ENCODE measurements around the gene PITPNC1. TPM values are rescaled to one million over a fixed set of nuclear protein-coding genes. Genes with fewer than 3 reads are reported as not detected.

The PITPNC1 gene
- total and polyA plus RNA-seq, 2 donors (not counting 1 experiment from before 2014, with no cell fraction given) = 5.8 to 7.1 TPM

DNA sequence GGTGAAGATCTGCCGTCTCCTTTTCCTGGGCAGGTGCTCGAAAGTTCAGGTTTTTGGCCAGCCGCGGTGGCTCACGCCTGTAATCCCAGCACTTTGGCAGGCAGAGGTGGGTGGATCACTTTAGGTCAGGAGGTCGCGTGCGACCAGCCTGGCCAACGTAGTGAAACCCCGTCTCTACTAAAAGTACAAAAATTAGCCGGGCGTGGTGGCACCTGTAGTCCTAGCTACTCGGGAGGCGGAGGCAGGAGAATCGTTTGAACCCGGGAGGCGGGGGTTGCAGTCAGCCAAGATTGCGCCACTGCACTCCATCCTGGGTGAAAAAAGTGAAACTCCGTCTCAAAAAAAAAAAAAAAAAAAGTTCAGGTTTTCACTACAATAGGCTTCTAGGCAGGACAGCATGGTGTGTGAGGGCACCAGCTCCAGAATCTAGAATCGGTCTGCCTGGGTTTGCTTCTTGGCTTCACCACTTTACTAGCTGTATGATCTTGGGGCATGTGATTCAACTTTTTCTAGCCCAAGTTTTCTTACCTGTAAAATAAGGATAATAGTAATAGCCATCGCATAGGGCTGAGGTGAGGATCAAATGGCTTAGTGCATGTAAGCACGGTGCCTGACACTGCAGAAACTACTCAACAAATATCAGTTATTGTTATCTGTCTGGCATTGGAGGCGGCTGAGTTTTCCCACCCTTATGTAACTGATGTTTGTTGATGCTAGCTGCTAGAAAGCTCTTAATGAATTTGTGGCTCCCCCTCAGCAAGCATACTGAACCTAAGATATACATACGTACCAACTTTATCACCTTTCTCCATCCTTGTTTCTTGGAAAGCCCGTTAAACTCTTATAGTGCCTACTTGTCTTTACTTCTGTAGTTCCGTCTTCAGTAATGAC lies 12.0 kb upstream of the PITPNC1 start:
- no peak for DNase-seq (ENCODE audit: low read depth in 2 of 2)
- Histone ChIP-seq H3K9me3 (ENCODE audit: control insufficient read depth, insufficient read depth, low read depth, low read length) (no peaks in the 10 kb centered on the region), H3K9ac (ENCODE audit: insufficient read depth, low read length) (peak overlapping the region; percentile 100), H4K20me1 (ENCODE audit: control insufficient read depth, extremely low read depth, insufficient read depth, low read length) (no peaks in the 10 kb centered on the region), H3K27ac (ENCODE audit: insufficient read depth, low read length) (peak overlapping the region; percentile 99), H3K4me1 (ENCODE audit: control insufficient read depth, extremely low read depth, insufficient read depth, low read length) (peaks cover 12% of the 10 kb centered on the region), H3K27me3 (ENCODE audit: control insufficient read depth, insufficient read depth, low read length) (no peaks in the 10 kb centered on the region), H3K4me3 (replicated peaks in 1 of 4; ENCODE audit: control extremely low read depth in 1 of 4, insufficient read depth in 1 of 4, low read depth in 3 of 4, low read length in 4 of 4) (peak overlapping the region; percentile 94 to 100 (median 98)), H3K36me3 (ENCODE audit: control insufficient read depth, insufficient read depth, low read length) (no peaks in the 10 kb centered on the region), H3K79me2 (ENCODE audit: control insufficient read depth, insufficient read depth, low read length) (peaks cover 63% of the 10 kb centered on the region), H3K4me2 (ENCODE audit: extremely low read depth, insufficient read depth, low read length) (peak overlapping the region; percentile 92), H2AFZ (ENCODE audit: low read length) (no peak overlapping the region)
- no peak for TF ChIP-seq EZH2 (IDR thresholded peaks at IDR 0.05; ENCODE audit: low read length, missing control alignments)
- TF ChIP-seq, protein P1, sequence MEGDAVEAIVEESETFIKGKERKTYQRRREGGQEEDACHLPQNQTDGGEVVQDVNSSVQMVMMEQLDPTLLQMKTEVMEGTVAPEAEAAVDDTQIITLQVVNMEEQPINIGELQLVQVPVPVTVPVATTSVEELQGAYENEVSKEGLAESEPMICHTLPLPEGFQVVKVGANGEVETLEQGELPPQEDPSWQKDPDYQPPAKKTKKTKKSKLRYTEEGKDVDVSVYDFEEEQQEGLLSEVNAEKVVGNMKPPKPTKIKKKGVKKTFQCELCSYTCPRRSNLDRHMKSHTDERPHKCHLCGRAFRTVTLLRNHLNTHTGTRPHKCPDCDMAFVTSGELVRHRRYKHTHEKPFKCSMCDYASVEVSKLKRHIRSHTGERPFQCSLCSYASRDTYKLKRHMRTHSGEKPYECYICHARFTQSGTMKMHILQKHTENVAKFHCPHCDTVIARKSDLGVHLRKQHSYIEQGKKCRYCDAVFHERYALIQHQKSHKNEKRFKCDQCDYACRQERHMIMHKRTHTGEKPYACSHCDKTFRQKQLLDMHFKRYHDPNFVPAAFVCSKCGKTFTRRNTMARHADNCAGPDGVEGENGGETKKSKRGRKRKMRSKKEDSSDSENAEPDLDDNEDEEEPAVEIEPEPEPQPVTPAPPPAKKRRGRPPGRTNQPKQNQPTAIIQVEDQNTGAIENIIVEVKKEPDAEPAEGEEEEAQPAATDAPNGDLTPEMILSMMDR (conservative IDR thresholded peaks at IDR 0.05 in 1 of 2, IDR thresholded peaks at IDR 0.05 in 1 of 2; ENCODE audit: low read depth in 1 of 2, low read length in 2 of 2) = no peak

- peak overlapping the region; percentile 99 for H3K27ac ChIP-seq (ENCODE audit: insufficient read depth, low read length)
- H3K9ac ChIP-seq (ENCODE audit: insufficient read depth, low read length) = peak overlapping the region; percentile 100
- H3K36me3 ChIP-seq (ENCODE audit: control insufficient read depth, insufficient read depth, low read length) = no peaks in the 10 kb centered on the region
- H4K20me1 ChIP-seq (ENCODE audit: control insufficient read depth, extremely low read depth, insufficient read depth, low read length) = no peaks in the 10 kb centered on the region
- peak overlapping the region; percentile 92 for H3K4me2 ChIP-seq (ENCODE audit: extremely low read depth, insufficient read depth, low read length)
- H3K4me3 ChIP-seq (replicated peaks in 1 of 4; ENCODE audit: control extremely low read depth in 1 of 4, insufficient read depth in 1 of 4, low read depth in 3 of 4, low read length in 4 of 4) = peak overlapping the region; percentile 94 to 100 (median 98)
- peaks cover 56% of the 10 kb centered on the region for H3K79me2 ChIP-seq (ENCODE audit: control insufficient read depth, insufficient read depth, low read length)
- H3K27me3 ChIP-seq (ENCODE audit: control insufficient read depth, insufficient read depth, low read length) = no peaks in the 10 kb centered on the region
- H2AFZ ChIP-seq (ENCODE audit: low read length) = no peak overlapping the region
- no peaks in the 10 kb centered on the region for H3K9me3 ChIP-seq (ENCODE audit: control insufficient read depth, insufficient read depth, low read depth, low read length)
- DNase-seq (ENCODE audit: low read depth in 2 of 2) = peak; percentile 71 to 80
- TF ChIP-seq EZH2 (IDR thresholded peaks at IDR 0.05; ENCODE audit: low read length, missing control alignments) = no peak
- TF ChIP-seq, protein P1 (conservative IDR thresholded peaks at IDR 0.05 in 1 of 2, IDR thresholded peaks at IDR 0.05 in 1 of 2; ENCODE audit: low read depth in 1 of 2, low read length in 2 of 2) = no peak
- H3K4me1 ChIP-seq (ENCODE audit: control insufficient read depth, extremely low read depth, insufficient read depth, low read length) = peaks cover 12% of the 10 kb centered on the region
Measured at GRCh38 chr17:67365738-67366192, 11.3 kb upstream of the PITPNC1 start.

Data from fibroblast of lung (primary cell).